ENCODE data around the gene THEM5. TPM values are rescaled to one million over a fixed set of nuclear protein-coding genes. Genes with fewer than 3 reads are reported as not detected.

Gene THEM5, protein sequence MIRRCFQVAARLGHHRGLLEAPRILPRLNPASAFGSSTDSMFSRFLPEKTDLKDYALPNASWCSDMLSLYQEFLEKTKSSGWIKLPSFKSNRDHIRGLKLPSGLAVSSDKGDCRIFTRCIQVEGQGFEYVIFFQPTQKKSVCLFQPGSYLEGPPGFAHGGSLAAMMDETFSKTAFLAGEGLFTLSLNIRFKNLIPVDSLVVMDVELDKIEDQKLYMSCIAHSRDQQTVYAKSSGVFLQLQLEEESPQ
- total RNA-seq = not detected in 2 replicates

DNA sequence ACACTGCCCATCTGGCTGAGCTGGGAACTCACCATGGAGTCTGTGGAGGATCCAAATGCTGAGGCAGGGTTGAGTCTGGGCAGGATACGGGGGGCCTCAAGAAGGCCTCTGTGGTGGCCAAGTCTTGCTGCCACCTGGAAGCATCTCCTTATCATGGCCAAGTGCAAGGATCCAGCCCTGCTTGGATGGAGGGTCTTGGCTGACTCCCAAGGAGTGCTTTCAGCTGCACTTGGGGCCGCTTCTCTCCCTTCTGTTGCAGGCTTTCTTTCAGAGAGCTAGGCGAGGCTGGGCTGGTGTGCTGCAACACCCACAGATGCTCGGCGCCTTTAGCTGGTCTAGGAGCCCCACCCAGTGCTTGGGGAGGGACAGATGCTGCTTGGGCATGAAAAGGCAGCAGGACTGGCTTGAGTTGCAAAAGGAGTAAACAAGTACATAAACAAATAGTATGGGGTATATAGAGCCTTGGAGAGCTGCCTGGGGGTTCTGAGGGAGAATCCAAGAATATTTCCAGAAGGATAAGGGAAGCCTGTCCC lies at the start of gene THEM5:
THEM5 (minus strand) TSS at position 302 of the 533 bp plus-strand sequence; CDS start at position 155, 147 bp downstream.

DNA sequence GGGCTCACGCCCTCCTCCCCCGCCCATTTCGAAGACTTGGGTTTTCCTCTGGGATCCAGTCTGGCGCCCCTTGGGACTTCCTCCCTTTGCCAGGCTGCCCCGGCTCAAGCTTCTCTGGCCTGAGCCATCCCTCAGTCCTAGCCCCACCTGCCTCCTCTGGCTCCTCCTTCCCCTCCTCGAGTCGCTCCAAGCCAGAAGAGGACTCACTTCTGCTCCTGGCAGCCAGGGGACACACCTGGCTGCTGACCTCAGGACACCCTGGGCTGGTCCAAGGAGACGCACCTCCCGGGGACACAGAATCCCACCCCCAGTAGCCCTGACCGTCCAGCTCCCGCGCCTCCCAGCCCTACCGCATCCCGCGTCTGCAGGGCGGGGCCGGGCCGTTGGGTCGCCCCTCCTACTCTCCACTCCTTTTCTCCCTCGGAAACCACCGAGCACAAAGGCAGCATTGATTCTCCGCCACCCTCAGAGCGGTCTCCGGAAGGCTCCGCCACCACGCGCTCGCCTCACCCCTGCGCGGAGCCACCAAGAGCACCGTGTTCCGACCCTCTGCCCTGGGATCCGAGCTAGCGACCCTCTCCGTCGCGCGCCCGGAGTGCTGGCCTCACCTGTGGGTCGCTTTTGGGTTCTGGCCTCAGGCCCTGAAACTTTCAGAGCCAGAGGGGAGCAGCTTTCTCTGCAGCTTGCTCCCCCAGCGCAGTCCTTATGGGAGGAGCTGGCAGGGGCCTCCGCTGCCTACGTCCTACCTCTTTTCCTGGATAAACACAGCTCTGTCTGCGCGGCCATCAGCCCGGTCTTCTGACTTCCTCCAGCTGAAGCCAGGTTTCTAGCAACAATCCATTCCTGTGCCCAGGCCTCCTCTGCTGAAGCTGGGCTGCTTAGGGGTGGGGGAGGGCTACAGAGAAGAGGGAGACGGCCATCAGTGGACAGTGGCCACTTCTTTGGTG lies 13.8 kb downstream of the THEM5 start, which contains the start of gene C2CD4D:
C2CD4D (minus strand) TSS at position 364 of the 947 bp plus-strand sequence. CDS start 831 bp downstream, outside the sequence.

DNA sequence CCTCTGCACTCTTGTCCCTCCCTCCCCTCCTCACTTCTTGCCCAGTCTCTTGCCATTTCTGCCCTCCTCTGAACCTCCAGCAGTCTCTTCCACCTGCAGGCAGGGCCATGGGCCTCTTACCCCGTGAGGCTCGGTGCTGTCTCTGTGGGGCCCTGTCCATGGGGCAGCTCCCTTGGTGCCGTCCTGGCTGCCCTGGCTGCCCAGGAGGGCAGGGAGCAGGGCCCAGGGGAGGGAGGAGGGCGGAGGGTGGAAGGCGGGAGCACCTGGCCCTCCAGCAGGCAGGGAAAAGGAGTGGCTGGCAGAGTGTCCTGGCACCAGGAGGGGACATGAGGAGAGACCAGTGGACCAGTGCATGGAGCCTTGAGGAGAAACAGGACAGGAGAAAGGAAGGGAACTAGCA lies 21.9 kb downstream of the THEM5 start, which contains the start of gene RORC:
RORC (minus strand) TSS at position 198 of the 400 bp plus-strand sequence; CDS start at position 160, 38 bp downstream.

DNA sequence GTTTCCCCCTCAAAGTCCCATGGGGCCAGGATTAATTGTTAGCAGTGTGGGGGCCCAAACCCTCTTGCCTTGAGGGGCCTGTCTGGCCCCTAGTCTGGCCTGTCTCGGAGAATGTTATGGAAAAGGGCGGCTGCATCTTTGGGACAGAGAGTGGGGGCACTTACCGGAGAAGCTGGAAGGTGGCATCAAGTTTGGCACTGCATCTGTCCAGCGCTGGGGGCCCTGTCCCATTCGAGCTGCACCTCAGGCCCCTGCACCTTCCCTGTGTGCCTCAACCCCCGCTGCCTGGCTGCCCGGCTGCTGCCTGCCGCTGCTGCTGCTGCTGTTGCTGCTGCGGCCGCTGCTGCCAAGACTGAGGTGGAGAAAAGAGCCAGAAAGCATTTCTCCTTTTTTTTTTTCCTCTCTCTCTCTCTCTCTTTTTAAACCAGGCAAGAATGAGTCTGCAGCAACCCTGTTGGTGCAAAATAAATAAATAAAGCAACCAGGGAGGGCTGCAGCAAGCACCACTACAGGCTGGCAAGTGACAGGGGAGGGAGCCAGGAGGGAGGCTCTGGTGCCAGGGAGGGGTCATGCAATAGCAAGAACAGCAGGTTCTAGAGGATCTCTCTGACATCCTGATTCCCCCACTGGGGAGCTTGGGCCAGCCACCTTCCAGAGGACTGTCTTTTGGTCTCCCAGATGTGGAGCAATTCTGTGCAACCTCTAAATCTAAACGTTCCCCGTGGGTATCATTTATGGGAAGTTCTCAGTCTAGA lies 48.3 kb downstream of the THEM5 start, which contains the start of gene LINGO4:
LINGO4 (minus strand) TSS at position 354 of the 755 bp plus-strand sequence. CDS start 2,715 bp downstream, outside the sequence.

Other genes with a start within 250 kb of the THEM5 start
- gene SNX27, start 241.7 kb downstream of the THEM5 start, total RNA-seq = 31.5 and 36.0 TPM in 2 replicates
- gene CELF3, start 136.9 kb downstream of the THEM5 start, total RNA-seq = not detected in 2 replicates
- not detected in 2 replicates for gene RIIAD1, start 132.2 kb downstream of the THEM5 start, total RNA-seq
- 36.1 and 41.5 TPM in 2 replicates for gene MRPL9, start 90.2 kb downstream of the THEM5 start, total RNA-seq
- gene TDRKH, start 63.2 kb downstream of the THEM5 start, total RNA-seq = 2.3 and 3.1 TPM in 2 replicates
- gene LINGO4, start 48.3 kb downstream of the THEM5 start, total RNA-seq = not detected in 2 replicates
- 0.03 TPM in 1 of 2 replicates, not detected in the other for gene RORC, start 21.9 kb downstream of the THEM5 start, total RNA-seq
- not detected in 2 replicates for gene C2CD4D, start 13.9 kb downstream of the THEM5 start, total RNA-seq
- gene THEM4, start 55.8 kb upstream of the THEM5 start, total RNA-seq = 6.5 and 10.7 TPM in 2 replicates
- 131 and 191 TPM in 2 replicates for gene S100A10, start 140.1 kb upstream of the THEM5 start, total RNA-seq
- gene S100A11, start 183.3 kb upstream of the THEM5 start, total RNA-seq = 77.9 and 105 TPM in 2 replicates
- not detected in 2 replicates for gene TCHHL1, start 235.4 kb upstream of the THEM5 start, total RNA-seq